ENCODE results near the gene USP37.

USP37 gene

GRCh38 chr2:218568190-218569037 is at the start of gene USP37, which contains the start of gene CNOT9:
Gene USP37, minus strand, starts transcription at chr2:218568351. Its CDS starts 9,698 bp downstream, at chr2:218558653.
Gene CNOT9, plus strand, starts transcription at chr2:218568839. Its CDS starts 116 bp downstream, at chr2:218568955.
- peak; percentile 85 to 99 (median 97) for DNase-seq

GRCh38 chr2:218615868-218616315 is 47.7 kb upstream of the USP37 start:
- no peak for DNase-seq

- DNase-seq, result peak in 1 of 56 donors; percentile 6
Observed at GRCh38 chr2:218607436-218608115, 39.4 kb upstream of the USP37 start, which contains the start of gene PLCD4. Gene PLCD4, plus strand, starts transcription at chr2:218607899. Its CDS starts 7,841 bp downstream, at chr2:218615740.

GRCh38 chr2:218605432-218605831 is 37.3 kb upstream of the USP37 start:
- DNase-seq, result peak in 4 of 56 donors; percentile 2 to 16 (median 13)

- DNase-seq, result no peak
Observed at GRCh38 chr2:218585541-218585940, 17.4 kb upstream of the USP37 start.

- no peak for DNase-seq
Observed at GRCh38 chr2:218583983-218584850, 16.1 kb upstream of the USP37 start.

- DNase-seq, result no peak
Observed at GRCh38 chr2:218582076-218582475, 13.9 kb upstream of the USP37 start.

GRCh38 chr2:218578272-218578877 is 10.2 kb upstream of the USP37 start:
- DNase-seq, result no peak

- DNase-seq, result no peak
Observed at GRCh38 chr2:218577482-218578220, 9.5 kb upstream of the USP37 start.

- DNase-seq, result no peak
Observed at GRCh38 chr2:218576854-218577253, 8.7 kb upstream of the USP37 start.

GRCh38 chr2:218570850-218571249 is 2.7 kb upstream of the USP37 start:
- no peak for DNase-seq

GRCh38 chr2:218569661-218570500 is 1.7 kb upstream of the USP37 start:
- peak in 1 of 56 donors; percentile 3 for DNase-seq

- peak in 16 of 56 donors; percentile 34 to 68 (median 46) for DNase-seq
Observed at GRCh38 chr2:218569038-218569431, 884 bp upstream of the USP37 start.

GRCh38 chr2:218567797-218568189 is 358 bp downstream of the USP37 start:
- DNase-seq, result peak in 7 of 56 donors; percentile 48 to 88 (median 67)

GRCh38 chr2:218566296-218566695 is 1.9 kb downstream of the USP37 start:
- DNase-seq, result no peak

- DNase-seq, result no peak
Observed at GRCh38 chr2:218564056-218564455, 4.1 kb downstream of the USP37 start.

- DNase-seq, result no peak
Observed at GRCh38 chr2:218558986-218559385, 9.2 kb downstream of the USP37 start.

- DNase-seq, result no peak
Observed at GRCh38 chr2:218557941-218558340, 10.2 kb downstream of the USP37 start.

GRCh38 chr2:218555527-218555926 is 12.6 kb downstream of the USP37 start:
- no peak for DNase-seq

Data from amygdala (tissue), 56 donors.